Hematopoietic multipotent progenitor cell treated with erythropoietin and hydrocortisone succinate and interleukin-3 and kit ligand, for 4 days (in vitro differentiated cells): Measurements from ENCODE around the gene USP48.
A peak's percentile ranks its signal among the peaks of the same experiment; 100 is the strongest.
"Not testable (repeated sequence)": the region's sequence is repeated elsewhere in the genome, so short reads cannot be mapped to it uniquely, and the experiment has no call there.

Experiments used
- DNase-seq: peaks from one replicate; pipeline ENCODE4 v3.0.0-alpha.2; 2015

USP48 gene

DNA sequence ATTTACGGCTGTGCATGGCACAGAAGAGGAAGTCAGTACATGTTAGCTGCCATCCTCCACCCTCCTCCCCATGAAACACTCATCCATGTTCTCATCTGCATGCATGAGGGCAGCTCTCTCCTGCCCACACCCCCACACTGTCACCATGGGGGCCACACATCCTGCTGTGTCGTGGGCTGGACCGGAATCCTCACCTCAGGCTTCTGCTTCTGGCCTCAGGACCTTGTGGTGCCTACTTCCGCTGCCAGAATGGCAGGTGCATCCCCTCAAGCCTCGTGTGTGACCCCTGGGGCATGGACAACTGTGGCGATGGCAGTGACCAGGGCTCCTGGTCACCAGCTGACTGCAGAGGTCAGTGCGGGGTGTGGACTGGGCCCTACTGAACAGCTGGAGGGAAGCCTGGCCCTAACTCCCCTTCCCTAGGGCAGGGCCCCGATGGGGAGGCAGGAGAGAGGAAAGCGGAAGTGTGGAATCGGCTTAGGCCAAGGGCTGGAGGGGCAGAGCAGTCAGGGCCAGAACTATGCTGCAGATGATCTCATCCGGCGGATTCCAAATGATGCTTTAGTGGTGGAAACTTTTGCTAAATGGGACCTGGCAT, 32.9 kb upstream of the USP48 start:
- DNase-seq, result peak; percentile 72

DNA sequence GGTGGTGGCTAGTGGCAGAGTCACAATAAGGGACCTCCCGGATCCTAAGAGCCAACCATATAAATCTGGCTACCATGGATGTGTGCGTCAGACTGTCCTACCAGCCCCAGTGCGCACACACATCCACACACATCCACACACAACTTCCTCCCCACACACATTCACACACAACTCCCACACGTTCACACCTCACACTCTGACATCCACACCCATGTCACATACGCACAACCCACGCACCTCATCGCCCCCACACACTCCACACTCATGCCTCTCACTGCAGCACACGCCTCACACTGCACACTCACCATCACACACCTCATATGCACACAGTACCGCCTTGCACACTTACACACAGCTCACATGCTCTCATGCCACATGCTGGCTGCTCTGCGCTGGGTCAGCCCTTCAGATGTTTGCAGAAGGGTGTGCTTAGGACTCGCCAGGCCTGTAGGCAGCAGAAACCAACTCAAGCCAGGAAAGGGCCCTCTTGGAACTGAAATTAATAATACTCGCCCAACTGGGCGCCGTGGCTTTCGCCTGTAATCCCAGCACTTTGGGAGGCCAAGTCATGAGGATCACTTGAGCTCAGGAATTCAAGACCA, 32.1 kb upstream of the USP48 start:
- DNase-seq, result no peak

DNA sequence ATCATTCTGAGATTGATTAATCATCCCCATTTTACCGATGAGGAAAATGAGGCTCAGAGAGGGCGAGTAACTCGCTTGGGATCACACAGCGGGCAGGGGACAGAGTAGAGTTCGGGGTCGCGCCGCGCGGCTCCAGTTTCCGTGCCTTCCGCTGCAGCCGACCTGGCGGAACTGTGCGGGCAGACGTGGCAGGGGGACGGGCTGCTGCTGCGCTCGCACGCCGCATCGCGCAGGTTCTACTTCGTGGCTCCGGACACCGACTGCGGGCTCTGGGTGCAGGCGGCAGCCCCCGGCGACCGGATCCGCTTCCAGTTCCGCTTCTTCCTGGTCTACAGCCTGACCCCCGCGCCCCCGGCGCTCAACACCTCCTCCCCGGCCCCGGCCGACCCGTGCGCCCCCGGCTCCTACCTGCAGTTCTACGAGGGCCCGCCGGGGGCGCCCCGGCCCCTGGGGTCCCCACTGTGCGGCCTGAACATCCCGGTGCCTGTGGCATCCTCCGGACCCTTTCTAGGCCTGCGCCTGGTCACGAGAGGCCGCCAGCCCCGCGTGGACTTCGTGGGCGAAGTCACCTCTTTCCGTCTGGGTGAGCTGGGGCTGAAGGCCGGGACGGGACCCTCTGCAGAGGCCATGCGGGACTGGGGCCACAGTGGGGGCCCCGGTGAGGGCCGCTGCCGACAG, 31.4 kb upstream of the USP48 start:
- DNase-seq, result peak; percentile 70

DNA sequence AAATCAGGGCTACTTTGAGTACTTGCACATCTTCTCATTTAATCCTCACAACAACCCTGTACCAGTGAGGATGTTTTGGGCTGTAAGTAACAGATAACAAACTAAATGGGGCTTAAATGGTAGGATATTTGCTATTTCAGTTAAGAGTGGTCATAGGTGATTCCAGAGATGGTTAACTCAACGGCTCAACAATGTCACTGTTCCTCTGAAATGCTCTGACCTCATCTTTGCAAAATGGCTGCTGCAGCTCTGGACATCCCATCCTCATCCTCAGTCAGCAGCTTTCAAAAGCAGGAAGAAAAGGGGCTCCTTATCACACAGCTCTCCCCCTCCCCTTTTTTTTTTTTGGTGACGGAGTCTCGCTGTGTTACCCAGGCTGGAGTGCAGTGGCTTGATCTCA, 30.6 kb upstream of the USP48 start:
- no peak for DNase-seq

DNA sequence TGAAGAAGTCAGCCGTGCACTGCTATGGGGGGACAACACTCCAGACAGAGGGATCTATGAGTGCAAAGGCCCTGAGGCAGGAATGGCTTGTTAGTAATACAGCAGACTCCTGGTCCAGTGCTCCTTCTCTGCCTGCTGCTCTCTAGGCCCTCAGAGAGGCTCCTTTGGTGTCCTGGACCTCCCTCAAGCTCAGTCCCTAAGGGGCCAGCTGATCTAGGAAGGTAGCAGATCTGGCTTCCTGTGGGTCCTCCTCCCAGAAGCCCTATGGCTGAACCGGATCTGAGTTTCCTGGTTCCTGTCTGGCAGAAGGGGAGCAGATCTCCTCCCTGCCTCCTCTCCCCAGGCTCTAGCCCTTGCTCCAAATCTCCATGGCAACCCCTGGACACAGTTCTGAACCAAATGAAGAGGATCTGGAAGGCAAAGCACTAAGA, 28.9 kb upstream of the USP48 start, which contains the start of gene LDLRAD2:
TSS of gene LDLRAD2 (plus strand) at position 391 of the 431 bp plus-strand sequence. CDS start 187 bp downstream, outside the sequence.
- DNase-seq, result no peak

DNA sequence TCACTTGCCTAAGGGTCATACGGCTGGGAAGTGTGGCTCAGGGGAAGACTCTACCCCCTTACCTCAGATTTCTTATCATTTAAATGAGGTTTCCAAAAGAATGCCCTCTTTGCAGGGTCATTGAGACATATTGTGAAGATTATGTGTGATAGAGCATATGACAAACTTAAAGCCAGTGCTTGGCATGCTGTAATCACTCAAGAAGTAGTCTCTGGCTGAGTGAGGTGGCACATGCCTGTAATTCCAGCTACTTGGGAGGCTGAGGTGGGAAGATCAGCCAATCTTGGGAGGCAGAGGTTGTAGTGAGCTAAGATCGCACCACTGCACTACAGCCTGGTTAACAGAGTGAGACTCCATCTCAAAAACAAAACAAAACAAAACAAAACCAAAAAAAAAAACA, 21.6 kb upstream of the USP48 start:
- DNase-seq, result no peak

DNA sequence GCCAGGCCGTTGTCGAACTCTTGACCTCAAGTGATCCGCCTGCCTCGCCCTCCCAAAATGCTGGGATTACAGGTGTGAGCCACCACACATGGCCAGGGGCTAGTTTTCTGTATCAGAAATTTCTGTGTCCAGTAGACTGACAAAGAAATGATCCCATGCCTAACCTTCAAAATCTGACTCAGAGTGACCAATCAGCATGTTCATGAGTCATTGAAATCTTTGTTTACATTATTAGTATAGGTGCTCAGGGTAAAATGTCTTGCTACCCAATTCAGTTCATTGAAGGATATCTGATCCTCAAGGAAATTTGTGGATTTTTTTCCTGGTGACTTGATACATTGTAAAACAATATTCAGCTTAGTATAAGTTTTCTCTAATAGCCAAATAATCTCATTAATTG, 18.2 kb upstream of the USP48 start:
- no peak for DNase-seq

DNA sequence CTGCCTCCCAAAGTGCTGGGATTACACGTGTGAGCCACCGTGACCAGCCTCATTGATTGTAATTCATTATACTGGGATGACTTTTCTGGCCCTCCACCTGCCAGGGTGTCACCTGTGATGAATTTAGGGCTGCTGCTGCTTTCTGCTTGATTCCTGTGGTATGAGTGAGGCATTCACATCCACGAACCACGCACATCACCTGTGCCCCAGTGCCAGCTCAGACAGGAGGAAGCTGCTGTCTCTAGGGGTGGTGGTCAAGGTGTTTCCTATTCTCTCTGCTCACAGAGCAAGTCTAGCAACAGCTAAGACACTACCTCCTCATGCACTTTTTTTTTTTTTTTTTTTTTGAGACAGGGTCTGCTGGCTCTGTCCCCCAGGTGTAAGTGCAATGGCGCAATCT, 16.8 kb upstream of the USP48 start:
- DNase-seq, result no peak

DNA sequence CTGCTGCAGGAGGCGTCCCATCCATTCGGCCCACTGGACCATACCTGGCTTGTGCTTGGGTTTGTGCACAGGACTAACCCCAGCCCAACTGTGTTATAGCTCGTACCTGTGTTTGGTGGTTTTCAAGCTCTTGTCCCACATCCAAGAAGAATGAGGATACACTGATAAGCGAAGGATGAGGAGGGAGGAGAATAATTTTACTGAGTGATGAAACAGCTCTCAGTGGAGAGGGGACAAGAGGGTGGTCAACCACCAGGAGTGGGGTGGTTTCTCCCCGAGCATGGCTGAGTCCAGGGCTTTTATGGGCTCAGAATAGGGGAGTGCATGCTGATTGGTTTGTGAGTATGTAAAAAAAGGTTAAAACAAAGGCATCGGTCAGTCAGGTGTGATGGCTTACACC, 12.1 kb upstream of the USP48 start:
- DNase-seq, result no peak

DNA sequence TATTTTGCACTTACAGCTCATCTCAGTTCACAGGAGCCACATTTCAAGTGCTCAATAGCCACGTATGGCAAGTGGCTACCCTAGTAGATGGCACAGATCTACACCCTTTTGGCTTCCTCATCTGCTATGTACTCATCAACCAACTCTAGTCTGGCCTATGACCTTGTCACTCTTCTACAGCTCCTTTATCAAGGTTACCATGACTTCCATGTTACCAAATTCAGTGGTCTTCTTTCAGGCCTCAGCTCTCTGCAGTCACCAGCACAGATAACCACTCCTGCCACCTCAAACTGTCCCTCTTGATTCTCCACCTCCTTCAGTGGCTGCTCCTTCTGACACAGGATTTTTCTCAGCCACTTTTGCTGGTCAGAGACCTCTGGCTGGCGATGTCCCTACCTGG, 11.7 kb upstream of the USP48 start:
- peak; percentile 66 for DNase-seq

DNA sequence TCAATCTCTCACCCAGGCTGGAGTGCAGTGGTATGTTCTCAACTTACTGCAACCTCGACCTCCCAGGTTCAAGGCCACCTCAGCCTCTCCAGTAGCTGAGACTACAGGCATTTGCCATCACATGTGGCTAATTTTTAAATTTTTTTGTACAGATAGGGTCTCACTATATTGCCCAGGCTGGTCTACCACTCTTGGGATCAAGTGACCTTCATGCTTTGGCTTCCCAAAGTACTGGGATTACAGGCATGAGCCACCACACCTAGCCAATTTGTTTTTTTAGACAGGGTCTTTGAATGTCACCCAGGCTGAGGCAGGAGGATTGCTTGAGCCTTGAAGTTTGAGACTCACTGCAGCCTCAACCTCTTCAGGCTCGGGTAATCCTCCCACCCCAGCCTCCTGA, 10.2 kb upstream of the USP48 start:
- no peak for DNase-seq

DNA sequence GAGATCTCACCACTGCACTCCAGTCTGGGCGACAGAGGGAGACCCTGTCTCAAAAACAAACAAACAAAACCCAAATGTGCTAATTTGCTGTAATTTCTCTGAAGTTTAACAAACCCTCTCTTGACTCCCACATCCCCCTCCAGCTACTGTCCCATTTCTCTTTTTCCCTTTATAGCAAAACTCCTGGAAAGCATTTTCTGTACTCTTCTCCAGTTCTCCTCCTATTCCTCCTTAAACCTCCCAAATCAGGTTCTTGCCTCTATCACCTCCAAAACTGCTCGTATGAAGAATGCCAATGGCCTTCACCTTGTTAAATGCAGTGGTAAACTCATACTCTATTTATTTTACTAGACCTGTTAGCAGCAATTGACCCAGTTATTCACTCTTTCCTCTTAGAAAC, 3.7 kb upstream of the USP48 start:
- DNase-seq, result no peak

DNA sequence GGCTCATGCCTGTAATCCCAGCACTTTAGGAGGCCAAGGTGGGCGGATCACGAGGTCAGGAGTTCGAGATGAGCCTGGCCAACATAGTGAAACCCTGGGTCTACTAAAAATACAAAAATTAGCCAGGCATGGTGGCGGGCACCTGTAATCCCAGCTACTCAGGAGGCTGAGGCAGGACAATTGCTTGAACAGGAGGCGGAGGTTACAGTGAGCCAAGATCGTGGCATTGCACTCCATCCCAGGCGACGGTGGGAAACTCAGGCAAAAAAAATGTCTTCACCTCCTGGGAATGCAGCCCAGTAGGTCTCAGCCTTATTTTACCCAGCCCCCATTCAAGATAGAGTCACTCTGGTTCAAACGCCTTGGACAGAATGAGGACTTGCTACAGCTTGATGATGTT, 2.8 kb upstream of the USP48 start:
- DNase-seq, result not testable (repeated sequence)

DNA sequence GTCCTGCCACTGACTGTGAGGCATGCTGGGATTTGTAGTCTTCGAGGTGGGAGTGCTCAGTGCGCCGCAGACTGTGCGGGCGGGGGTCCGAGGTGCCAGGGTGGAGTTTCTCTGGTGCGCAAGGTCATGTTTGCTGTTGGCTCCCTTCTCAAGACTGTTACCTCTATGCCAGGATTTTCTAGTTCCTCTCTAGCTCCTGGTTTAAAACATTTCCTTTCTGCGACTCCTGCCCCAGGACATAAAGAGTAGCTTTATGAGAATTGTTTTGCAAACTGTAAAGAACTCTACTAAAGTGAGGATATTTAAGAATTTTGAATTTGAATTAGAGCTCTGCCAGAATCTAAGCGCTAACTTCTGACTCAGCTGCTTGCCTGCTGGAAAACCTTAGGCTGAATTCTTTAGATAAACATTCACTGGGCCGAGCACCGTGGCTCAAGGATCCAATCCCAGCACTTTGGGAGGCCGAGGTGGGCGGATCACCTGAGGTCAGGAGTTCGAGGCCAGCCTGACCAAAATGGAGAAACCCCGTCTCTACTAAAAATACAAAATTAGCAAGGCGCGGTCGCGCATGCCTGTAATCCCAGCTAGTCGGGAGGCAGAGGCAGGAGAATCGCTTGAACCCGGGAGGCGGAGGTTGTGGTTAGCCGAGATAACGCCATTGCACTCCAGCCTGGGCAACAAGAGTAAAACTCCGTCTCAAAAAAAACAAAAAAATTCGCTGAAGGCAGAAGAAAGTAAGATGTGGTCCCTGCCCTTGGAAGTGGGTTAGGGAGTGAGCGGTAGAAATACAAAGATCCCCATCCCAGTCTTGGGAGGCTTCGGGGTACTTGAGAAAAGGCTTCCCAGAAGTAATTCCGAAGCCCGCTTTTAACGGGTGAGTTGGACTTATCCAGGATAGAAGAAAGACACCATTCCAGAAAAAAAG, 992 bp upstream of the USP48 start:
- peak; percentile 99 for DNase-seq

DNA sequence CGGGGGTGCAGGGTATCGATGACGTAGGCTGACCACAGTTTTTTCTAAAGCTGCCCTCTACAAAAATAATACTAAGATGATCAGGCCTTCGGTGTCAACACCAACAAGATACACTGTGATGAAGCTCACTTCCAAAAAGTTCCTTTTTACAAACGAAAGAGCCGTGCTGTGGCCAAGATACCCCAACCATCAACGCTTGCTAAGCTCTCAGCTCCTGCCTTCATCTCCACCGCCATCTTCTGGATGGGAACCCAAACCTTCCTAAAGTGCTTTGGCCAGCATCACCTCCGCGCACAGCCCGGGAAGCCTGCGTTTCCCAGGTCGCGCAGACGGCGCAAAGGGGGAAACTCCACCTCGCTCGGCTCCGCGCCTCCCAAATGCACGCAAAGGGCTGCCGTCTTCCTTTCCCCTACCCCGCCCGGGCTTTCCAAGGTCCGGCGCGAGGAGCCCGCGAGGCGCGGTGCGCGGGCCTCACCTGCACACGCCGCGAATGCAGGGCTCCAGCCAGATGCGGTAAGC, 541 bp downstream of the USP48 start:
- DNase-seq, result peak; percentile 84

DNA sequence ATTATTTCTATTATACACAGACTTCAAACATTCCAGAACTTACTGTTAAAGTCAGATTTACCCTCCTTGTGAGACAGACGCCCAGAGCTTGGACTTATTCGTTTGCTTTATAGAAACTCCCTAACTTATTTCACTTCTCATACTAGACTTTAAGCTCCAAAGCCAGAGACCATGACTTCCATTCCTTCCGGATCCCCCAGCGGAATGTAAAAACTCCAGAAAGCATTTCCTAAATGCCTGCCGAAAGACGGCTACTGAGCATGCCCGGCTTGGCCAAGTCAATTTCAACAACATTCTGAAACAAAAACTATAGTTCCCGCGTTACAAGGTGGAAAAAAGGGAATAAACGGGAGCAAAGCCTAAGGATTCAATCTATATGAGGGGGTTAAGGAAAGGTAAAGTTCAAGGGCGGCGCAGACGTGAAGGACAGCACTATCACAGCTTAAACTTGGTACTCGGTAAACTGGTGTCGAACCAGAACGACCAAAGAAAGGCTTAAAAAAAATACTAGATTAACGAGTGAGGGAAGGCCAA, 1.1 kb downstream of the USP48 start:
- DNase-seq, result no peak

DNA sequence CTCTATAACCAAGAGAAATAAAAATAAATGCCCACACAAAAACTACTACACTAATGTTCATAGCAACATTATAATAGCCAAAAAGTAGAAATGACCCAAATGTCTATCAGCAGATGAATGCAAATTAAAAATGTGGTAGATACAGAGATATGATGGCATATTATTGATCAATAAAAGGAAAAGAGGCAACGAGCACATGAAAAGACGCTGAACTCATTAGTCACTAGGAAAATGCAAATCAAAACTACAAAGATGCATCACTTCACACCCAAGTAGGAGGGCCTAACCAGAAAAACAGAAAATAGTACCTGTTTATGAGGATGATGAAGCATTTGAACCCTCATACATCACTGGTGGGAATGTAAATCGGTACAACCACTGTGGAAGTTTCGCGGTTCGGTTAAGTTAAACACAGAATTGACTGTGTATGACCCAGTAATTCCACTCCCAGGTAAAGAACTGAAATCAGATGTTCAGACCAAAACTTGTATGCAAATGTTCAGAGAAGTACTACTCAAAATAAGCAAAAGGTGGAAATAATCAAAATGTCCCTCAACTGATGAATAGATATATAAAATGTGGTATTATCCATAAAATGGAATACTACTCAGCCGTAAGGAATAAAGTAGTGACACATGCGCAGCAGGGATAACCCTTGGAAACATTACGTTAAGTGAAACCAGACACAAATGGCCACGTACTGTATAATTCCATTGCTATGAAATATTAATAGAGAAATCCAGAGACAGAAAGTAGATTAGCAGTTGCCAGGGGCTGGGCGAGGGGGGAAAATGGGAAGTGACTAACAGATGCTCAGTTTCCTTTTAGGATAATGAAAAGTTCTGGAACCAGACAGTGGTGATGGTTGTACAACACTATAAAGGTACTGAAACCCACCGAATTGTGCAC, 3.1 kb downstream of the USP48 start:
- DNase-seq, result no peak

DNA sequence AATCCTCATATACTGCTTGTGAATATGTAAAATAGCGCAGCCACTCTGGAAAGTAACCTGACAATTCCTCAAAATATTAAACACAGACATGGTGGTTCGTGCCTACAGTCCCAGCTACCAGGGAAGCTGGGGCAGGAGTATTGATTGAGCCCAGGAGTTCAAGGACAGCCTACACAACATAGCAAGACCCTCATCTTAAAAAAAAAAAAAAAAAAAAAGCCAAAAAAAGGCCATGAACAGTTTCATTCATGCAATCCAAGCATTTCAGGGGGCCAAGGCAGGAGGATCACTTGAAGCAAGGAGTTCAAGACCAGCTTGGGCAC, 4.6 kb downstream of the USP48 start:
- no peak for DNase-seq

DNA sequence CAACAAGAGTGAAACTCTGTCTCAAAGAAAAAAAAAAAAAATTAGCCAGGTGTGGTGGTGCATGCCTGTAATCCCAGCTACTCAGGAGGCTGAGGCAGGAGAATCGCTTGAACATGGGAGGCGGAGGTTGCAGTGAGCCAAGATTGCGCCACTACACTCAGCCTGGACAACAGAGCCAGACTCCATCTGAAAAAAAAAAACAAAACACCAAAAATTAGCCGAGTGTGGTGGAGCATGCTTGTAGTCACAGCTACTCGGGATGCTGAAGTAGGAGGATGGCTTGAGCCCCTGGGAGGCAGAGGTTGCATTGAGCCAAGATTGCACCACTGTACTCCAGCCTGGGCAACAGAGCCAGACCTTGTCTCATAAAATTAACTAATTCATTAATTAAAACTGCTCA, 6.0 kb downstream of the USP48 start:
- not testable (repeated sequence) for DNase-seq

DNA sequence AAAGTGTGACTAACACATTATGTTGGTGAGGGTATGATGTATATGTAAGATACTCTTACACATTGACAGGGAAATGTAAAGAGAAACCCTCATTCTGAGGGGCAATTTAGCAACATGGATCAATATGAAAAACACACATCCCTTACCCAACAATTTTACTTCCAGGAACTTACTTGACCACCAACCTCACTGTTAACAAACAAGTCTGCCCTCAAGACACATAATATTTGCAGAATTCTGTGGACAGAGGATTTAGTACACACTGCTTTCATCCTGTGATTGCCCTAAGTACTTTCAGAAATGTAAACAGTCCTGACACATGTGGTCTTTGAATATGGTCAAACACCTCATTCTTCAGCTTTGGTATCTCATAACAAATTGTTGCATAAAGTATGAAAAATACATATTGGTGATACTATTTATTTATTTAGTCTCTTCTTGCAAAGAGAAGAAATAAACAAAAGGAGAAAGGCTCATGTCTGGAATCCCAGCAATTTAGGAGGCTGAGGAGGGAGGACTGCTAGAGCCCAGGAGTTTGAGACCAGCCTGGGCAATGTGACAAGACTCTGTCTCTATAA, 6.9 kb downstream of the USP48 start:
- peak; percentile 34 for DNase-seq

DNA sequence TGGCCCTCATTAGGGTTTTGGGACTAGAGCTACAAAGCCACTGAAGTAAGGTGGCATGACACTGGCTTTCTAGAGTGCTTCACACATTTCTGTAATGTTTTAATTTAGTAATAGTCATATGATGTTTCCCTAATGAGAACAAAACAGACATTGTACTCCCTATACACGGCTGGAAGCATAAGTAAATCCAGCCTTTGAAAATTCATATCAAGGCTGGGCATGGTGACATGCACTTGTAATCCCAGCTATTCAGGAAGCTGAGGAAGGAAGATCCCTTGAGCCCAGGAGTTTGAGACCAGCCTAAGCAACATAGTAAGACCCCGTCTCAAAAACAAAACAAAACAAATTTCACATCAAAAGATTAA, 7.4 kb downstream of the USP48 start:
- DNase-seq, result no peak
